ENCODE measurements around the gene LPCAT2. TPM values are rescaled to one million over a fixed set of nuclear protein-coding genes. Genes with fewer than 3 reads are reported as not detected.
A peak's percentile ranks its signal among the peaks of the same experiment; 100 is the strongest.

The LPCAT2 gene
- 32.4 TPM for polyA plus RNA-seq (2013, experiment 1 of 2; ENCODE audit: insufficient read length)
- 35.0 TPM for polyA plus RNA-seq (2013, experiment 2 of 2; ENCODE audit: insufficient read length)

- DNase-seq, result peak; percentile 91
Measured at GRCh38 chr16:55508941-55509931, at the start of gene LPCAT2. LPCAT2 (plus strand) TSS chr16:55509072; CDS start chr16:55509182, 110 bp downstream.

- DNase-seq, result no peak
Measured at GRCh38 chr16:55462241-55462640, 46.6 kb upstream of the LPCAT2 start.

GRCh38 chr16:55464375-55464774 lies 44.5 kb upstream of the LPCAT2 start:
- DNase-seq, result no peak

GRCh38 chr16:55465077-55465896 lies 43.6 kb upstream of the LPCAT2 start:
- peak; percentile 80 for DNase-seq

GRCh38 chr16:55466209-55466608 lies 42.7 kb upstream of the LPCAT2 start:
- no peak for DNase-seq

- DNase-seq, result no peak
Measured at GRCh38 chr16:55467898-55468297, 41.0 kb upstream of the LPCAT2 start.

GRCh38 chr16:55468352-55468990 lies 40.4 kb upstream of the LPCAT2 start:
- DNase-seq, result no peak

GRCh38 chr16:55469821-55470532 lies 38.9 kb upstream of the LPCAT2 start:
- DNase-seq, result no peak

- DNase-seq, result peak; percentile 82
Measured at GRCh38 chr16:55470533-55471371, 38.1 kb upstream of the LPCAT2 start.

- DNase-seq, result peak; percentile 89
Measured at GRCh38 chr16:55471448-55472097, 37.3 kb upstream of the LPCAT2 start.

GRCh38 chr16:55473587-55473986 lies 35.3 kb upstream of the LPCAT2 start:
- no peak for DNase-seq

- no peak for DNase-seq
Measured at GRCh38 chr16:55474821-55475220, 34.1 kb upstream of the LPCAT2 start.

- DNase-seq, result no peak
Measured at GRCh38 chr16:55475919-55476318, 33.0 kb upstream of the LPCAT2 start.

GRCh38 chr16:55476625-55477533 lies 32.0 kb upstream of the LPCAT2 start:
- DNase-seq, result no peak

- DNase-seq, result no peak
Measured at GRCh38 chr16:55477736-55478135, 31.1 kb upstream of the LPCAT2 start.

- peak; percentile 87 for DNase-seq
Measured at GRCh38 chr16:55478827-55479429, 29.9 kb upstream of the LPCAT2 start, which contains the start of gene MMP2. MMP2 (plus strand) TSS chr16:55479198; CDS start chr16:55479480, 282 bp downstream.

- no peak for DNase-seq
Measured at GRCh38 chr16:55479430-55480140, 29.3 kb upstream of the LPCAT2 start.

- peak; percentile 93 for DNase-seq
Measured at GRCh38 chr16:55480228-55480655, 28.6 kb upstream of the LPCAT2 start.

All from fibroblast of skin of scalp (primary cell).